Activated CD4-positive, alpha-beta T cell treated with anti-CD3 and anti-CD28 coated beads for 4 hours (primary cell): Measurements from ENCODE around the gene TSHZ1.

Source experiments
- DNase-seq, 2 donors: peaks; one replicate each; pipeline ENCODE4 v3.0.0-alpha.2; 2020

Gene TSHZ1

GRCh38 chr18:75210274-75211001, at the start of gene TSHZ1:
Gene TSHZ1 (plus strand): TSS chr18:75210797. CDS start chr18:75211877, 1,080 bp downstream.
- peak; percentile 51 to 63 for DNase-seq

GRCh38 chr18:75161256-75162028, 49.2 kb upstream of the TSHZ1 start:
- DNase-seq = peak; percentile 24 to 31

- no peak for DNase-seq
These were observed 48.1 kb upstream of the TSHZ1 start for GRCh38 chr18:75162467-75162866.

- DNase-seq = no peak
These were observed 47.6 kb upstream of the TSHZ1 start for GRCh38 chr18:75162978-75163377.

- no peak for DNase-seq
These were observed 46.9 kb upstream of the TSHZ1 start for GRCh38 chr18:75163736-75164135.

- no peak for DNase-seq
These were observed 46.1 kb upstream of the TSHZ1 start for GRCh38 chr18:75164479-75164878.

- no peak for DNase-seq
These were observed 44.7 kb upstream of the TSHZ1 start for GRCh38 chr18:75165926-75166325.

GRCh38 chr18:75167137-75167536, 43.5 kb upstream of the TSHZ1 start:
- DNase-seq = no peak

- DNase-seq = no peak
These were observed 42.6 kb upstream of the TSHZ1 start for GRCh38 chr18:75167759-75168618.

GRCh38 chr18:75168619-75169018, 42.0 kb upstream of the TSHZ1 start:
- DNase-seq = no peak

- DNase-seq = no peak
These were observed 41.2 kb upstream of the TSHZ1 start for GRCh38 chr18:75169411-75169810.

- no peak for DNase-seq
These were observed 40.4 kb upstream of the TSHZ1 start for GRCh38 chr18:75170022-75170789.

- DNase-seq = no peak
These were observed 39.7 kb upstream of the TSHZ1 start for GRCh38 chr18:75170916-75171315.

- no peak for DNase-seq
These were observed 38.1 kb upstream of the TSHZ1 start for GRCh38 chr18:75172299-75173124.

- no peak for DNase-seq
These were observed 37.5 kb upstream of the TSHZ1 start for GRCh38 chr18:75173125-75173432.

GRCh38 chr18:75173738-75174137, 36.9 kb upstream of the TSHZ1 start:
- DNase-seq = no peak

- DNase-seq = no peak
These were observed 33.7 kb upstream of the TSHZ1 start for GRCh38 chr18:75176849-75177248.

- DNase-seq = no peak
These were observed 32.2 kb upstream of the TSHZ1 start for GRCh38 chr18:75178376-75178775.

GRCh38 chr18:75179819-75180600, 30.6 kb upstream of the TSHZ1 start:
- no peak for DNase-seq

- DNase-seq = no peak
These were observed 27.1 kb upstream of the TSHZ1 start for GRCh38 chr18:75183524-75183923.

GRCh38 chr18:75183973-75184493, 26.6 kb upstream of the TSHZ1 start:
- no peak for DNase-seq
